Measurements from ENCODE around the gene CHST11. TPM values are rescaled to one million over a fixed set of nuclear protein-coding genes. Genes with fewer than 3 reads are reported as not detected.

Gene CHST11
- total and polyA plus RNA-seq, 9 of the 15 experiments (the other 6 are each of a cell fraction or from before 2014, with no cell fraction given): 2.3 to 38.7 (median 15.0) TPM

DNA sequence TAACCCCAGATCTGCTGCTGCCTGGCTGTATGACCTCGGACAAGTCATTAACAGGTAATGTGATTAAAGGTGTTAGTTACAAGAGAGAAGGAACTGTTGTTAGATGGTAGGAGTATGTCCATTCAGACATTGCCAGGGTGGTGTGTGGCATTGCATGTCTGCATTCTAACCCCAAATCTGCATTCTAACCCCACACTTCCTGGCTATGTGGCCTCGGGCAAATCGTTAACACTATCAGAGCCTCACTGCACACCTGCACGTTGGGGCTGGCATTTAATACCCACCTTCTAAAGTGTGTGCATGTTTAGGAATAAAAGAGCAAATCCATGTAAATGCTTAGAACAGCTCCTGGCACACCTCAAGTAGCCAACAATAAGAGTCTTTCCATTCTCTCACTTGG lies 46.4 kb downstream of the CHST11 start:
- Histone ChIP-seq H4K20me1 (replicated peaks; ENCODE audit: control insufficient read depth, insufficient read depth, low read length) (0 out of 2 replicates have a peak, but pooled peaks cover 8% of the 10 kb centered on the region), H2AFZ (ENCODE audit: low read depth, low read length) (no peak overlapping the region), H3K9ac (ENCODE audit: insufficient read depth in 1 of 2, low read depth in 2 of 2, low read length in 2 of 2) (no peak overlapping the region), H3K9me3 (replicated peaks; ENCODE audit: control insufficient read depth, insufficient read depth, low read depth, low read length) (0 out of 2 replicates have a peak, but pooled peaks cover 3% of the 10 kb centered on the region), H3K4me3 (no peak overlapping the region), H3K27me3 (ENCODE audit: control insufficient read depth in 2 of 2, insufficient read depth in 2 of 2, low read length in 2 of 2) (no peaks in the 10 kb centered on the region), H3K9me1 (ENCODE audit: control insufficient read depth, insufficient read depth, low read length) (no peaks in the 10 kb centered on the region), H3K27ac (ENCODE audit: extremely low read depth, low read depth, low read length) (no peak overlapping the region), H3K36me3 (ENCODE audit: control insufficient read depth, insufficient read depth, low read length) (peaks cover 8% of the 10 kb centered on the region; the same call in 2 of the 3 replicates), H3K4me1 (replicated peaks in 1 of 2; ENCODE audit: control insufficient read depth in 2 of 2, insufficient read depth in 2 of 2, low read length in 2 of 2) (peaks cover 0 to 2% of the 10 kb centered on the region in 2 experiments; a peak in 2 of 5 replicates), H3K4me2 (ENCODE audit: insufficient read depth, low read length) (no peak overlapping the region), H3K79me2 (ENCODE audit: control insufficient read depth, insufficient read depth, low read length) (peaks cover 64% of the 10 kb centered on the region)
- ChIA-PET CTCF (ENCODE audit: low intra/inter-chr PET ratio) (no interaction called here), POLR2A (interaction anchor here (1.0 to 1.2 kb wide), 3 partner anchors 9 to 44 kb away, joined by 3 read pairs; no protein-coding TSS in a partner anchor)
- ATAC-seq: no peak
- FAIRE-seq: no peak
- TF ChIP-seq, protein P1, sequence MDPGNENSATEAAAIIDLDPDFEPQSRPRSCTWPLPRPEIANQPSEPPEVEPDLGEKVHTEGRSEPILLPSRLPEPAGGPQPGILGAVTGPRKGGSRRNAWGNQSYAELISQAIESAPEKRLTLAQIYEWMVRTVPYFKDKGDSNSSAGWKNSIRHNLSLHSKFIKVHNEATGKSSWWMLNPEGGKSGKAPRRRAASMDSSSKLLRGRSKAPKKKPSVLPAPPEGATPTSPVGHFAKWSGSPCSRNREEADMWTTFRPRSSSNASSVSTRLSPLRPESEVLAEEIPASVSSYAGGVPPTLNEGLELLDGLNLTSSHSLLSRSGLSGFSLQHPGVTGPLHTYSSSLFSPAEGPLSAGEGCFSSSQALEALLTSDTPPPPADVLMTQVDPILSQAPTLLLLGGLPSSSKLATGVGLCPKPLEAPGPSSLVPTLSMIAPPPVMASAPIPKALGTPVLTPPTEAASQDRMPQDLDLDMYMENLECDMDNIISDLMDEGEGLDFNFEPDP (CRISPR knock-in tag; IDR thresholded peaks at IDR 0.05): no peak
- TF ChIP-seq, protein P2, sequence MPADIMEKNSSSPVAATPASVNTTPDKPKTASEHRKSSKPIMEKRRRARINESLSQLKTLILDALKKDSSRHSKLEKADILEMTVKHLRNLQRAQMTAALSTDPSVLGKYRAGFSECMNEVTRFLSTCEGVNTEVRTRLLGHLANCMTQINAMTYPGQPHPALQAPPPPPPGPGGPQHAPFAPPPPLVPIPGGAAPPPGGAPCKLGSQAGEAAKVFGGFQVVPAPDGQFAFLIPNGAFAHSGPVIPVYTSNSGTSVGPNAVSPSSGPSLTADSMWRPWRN (IDR thresholded peaks at IDR 0.05; ENCODE audit: low read depth): no peak
- TF ChIP-seq POLR3A (IDR thresholded peaks at IDR 0.05; ENCODE audit: borderline replicate concordance, extremely low read depth, insufficient read depth, insufficient read length) (no peak), EWSR1 (IDR thresholded peaks at IDR 0.05; ENCODE audit: borderline replicate concordance, low read depth, partially characterized antibody) (no peak), KDM4B (IDR thresholded peaks at IDR 0.05; ENCODE audit: borderline replicate concordance in 2 of 2, low read depth in 1 of 2) (no peak)
- intact Hi-C loops (cut with micrococcal nuclease) (no loop called here), in situ Hi-C loops (cut with MboI) (no loop called here)
- WGBS (ENCODE audit: insufficient coverage, low coverage, missing lambda C conversion rate): 85% methylated on average over 4 of the region's 4 CpGs
- DNase-seq (ENCODE audit: extremely low read depth in 1 of 4, low spot score in 3 of 4): no peak
- BruUV-seq (replicated peaks): no TSS peak
